ENCODE results near the gene GABRB1. TPM values are rescaled to one million over a fixed set of nuclear protein-coding genes. Genes with fewer than 3 reads are reported as not detected.

GABRB1 gene
- total and polyA plus RNA-seq, 2 of the 8 experiments (the other 6 are each of a cell fraction or from before 2014, with no cell fraction given) = 0.22 to 0.38 TPM

DNA sequence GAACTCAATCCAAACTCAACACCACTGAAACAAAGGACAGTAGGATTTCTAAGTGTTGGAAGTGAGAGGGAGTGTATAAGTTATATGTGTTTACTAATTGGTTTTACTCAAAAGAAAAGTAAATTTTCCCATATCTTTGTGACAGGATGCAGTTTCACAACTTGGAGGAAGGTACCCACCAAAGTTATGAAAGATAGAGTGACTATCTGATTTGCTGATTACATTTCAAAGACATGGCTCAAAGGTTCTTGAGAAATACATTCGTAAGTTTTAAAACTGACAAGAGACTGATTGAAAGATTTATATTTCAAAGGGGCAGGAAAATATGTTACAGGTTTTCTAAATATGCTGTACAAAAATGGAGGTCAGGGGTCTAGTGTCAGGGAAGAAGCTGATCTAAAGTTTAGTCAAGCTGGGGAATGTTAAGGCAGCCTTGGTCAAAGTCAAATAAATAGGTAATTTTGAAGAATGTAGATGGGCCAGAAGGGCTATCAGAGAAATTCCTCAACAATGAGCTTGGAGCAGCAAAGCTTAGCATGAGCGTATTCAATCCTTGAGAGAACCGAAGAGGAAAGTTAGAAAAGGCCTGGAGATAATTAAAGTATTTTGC, 441.9 kb downstream of the GABRB1 start (continued):
- TF ChIP-seq BCL11A (IDR thresholded peaks at IDR 0.05; ENCODE audit: low read depth in 2 of 2, low read length in 2 of 2) (no peak), PHF8 (conservative IDR thresholded peaks at IDR 0.05; ENCODE audit: low read depth, low read length) (no peak), SP2 (IDR thresholded peaks at IDR 0.05; ENCODE audit: low read length) (no peak), SRF (IDR thresholded peaks at IDR 0.05; ENCODE audit: low read depth, low read length) (no peak), ZNF274 (IDR thresholded peaks at IDR 0.05; ENCODE audit: borderline replicate concordance, extremely low read depth, low read length) (no peak)
- TF ChIP-seq, protein P1, sequence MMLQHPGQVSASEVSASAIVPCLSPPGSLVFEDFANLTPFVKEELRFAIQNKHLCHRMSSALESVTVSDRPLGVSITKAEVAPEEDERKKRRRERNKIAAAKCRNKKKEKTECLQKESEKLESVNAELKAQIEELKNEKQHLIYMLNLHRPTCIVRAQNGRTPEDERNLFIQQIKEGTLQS (IDR thresholded peaks at IDR 0.05; ENCODE audit: insufficient read depth, low read depth, low read length) = no peak

Measured in H1 (cell line).